H1 (cell line): ENCODE results near the gene PRKAA1. TPM values are rescaled to one million over a fixed set of nuclear protein-coding genes. Genes with fewer than 3 reads are reported as not detected.

ENCODE experiments used
- CTCF ChIA-PET: fragments of 300-600 bp; sonication (Branson Sonifier 250); formaldehyde crosslinking; loops from one replicate; lab custom pipeline; 2021; ENCODE audit not compliant: partially characterized antibody; lab: Charles Lee
- POLR2A ChIA-PET: fragments of 300-600 bp; sonication (Branson Sonifier 250); formaldehyde crosslinking; loops from one replicate; lab custom pipeline; 2021; ENCODE audit warnings: inconsistent platforms; ENCODE audit not compliant: partially characterized antibody; lab: Charles Lee
- DNase-seq, 2 experiments: peaks; one replicate each; pipeline versions ENCODE4 v3.0.0 to v3.0.0-alpha.2; 2010 to 2022; ENCODE audit warnings: low spot score in 2 of 2, low read depth in 1 of 2, mixed read lengths in 1 of 2
- FAIRE-seq: peaks from 2 replicates; lab custom pipeline; 2011; peaks lifted over from hg19 to GRCh38; lab: Jason Lieb, UNC
- H2AFZ ChIP-seq: 2 replicates; pipeline ENCODE4 v1.8.1; 2012; ENCODE audit warnings: low read length, inconsistent platforms
- H2AK5ac ChIP-seq: 2 replicates; pipeline ENCODE4 v1.6.1; 2013; ENCODE audit warnings: low read depth, low read length
- H2BK120ac ChIP-seq: replicated peaks from 2 replicates; pipeline ENCODE3; 2013; ENCODE audit warnings: low read depth, low read length, inconsistent platforms
- H2BK12ac ChIP-seq: 2 replicates; pipeline ENCODE4 v1.6.1; 2013; ENCODE audit warnings: low read depth, low read length
- H2BK15ac ChIP-seq: 2 replicates; pipeline ENCODE4 v1.6.1; 2013; ENCODE audit warnings: low read length
- H2BK20ac ChIP-seq: 2 replicates; pipeline ENCODE4 v1.6.1; 2013; ENCODE audit warnings: low read length
- H2BK5ac ChIP-seq: 2 replicates; pipeline ENCODE4 v1.6.1; 2013; ENCODE audit warnings: low read depth, low read length
- H3K14ac ChIP-seq: 2 replicates; pipeline ENCODE4 v1.6.1; 2013; ENCODE audit warnings: inconsistent platforms; ENCODE audit not compliant: insufficient read length
- H3K18ac ChIP-seq: 2 replicates; pipeline ENCODE4 v1.6.1; 2013; ENCODE audit warnings: low read length; ENCODE audit errors: extremely low read depth
- H3K23ac ChIP-seq: 2 replicates; pipeline ENCODE4 v1.6.1; 2013; ENCODE audit warnings: inconsistent platforms; ENCODE audit not compliant: insufficient read length
- H3K23me2 ChIP-seq: 2 replicates; pipeline ENCODE4 v1.6.1; 2013; ENCODE audit warnings: low read depth, low read length
- H3K27ac ChIP-seq: 2 replicates; pipeline ENCODE4 v1.6.1; 2011; ENCODE audit warnings: low read depth, low read length, inconsistent platforms
- H3K27me3 ChIP-seq, 4 experiments: replicated peaks in 1 of 4; 1 replicate in 1 of 4; 2 replicates in 3 of 4; pipeline versions ENCODE4 v1.6.1 to v1.8.1; 2011 to 2013; ENCODE audit warnings: low read length in 3 of 4, mild to moderate bottlenecking in 3 of 4, inconsistent platforms in 2 of 4, mixed read lengths in 2 of 4, moderate library complexity in 1 of 4; ENCODE audit not compliant: control insufficient read depth in 3 of 4, insufficient read depth in 3 of 4; ENCODE audit errors: extremely low read depth in 1 of 4
- H3K36me3 ChIP-seq, 4 experiments: 2 replicates each; pipeline versions ENCODE4 v1.6.1 to v1.8.1; 2011 to 2013; ENCODE audit warnings: mild to moderate bottlenecking in 4 of 4, low read length in 3 of 4, moderate library complexity in 2 of 4, control low read depth in 1 of 4, inconsistent platforms in 1 of 4; ENCODE audit not compliant: insufficient read depth in 4 of 4, control insufficient read depth in 2 of 4
- H3K4ac ChIP-seq: replicated peaks from 2 replicates; pipeline ENCODE3; 2013; ENCODE audit warnings: low read length, low read depth, mixed read lengths, inconsistent platforms; ENCODE audit not compliant: insufficient read length
- H3K4me1 ChIP-seq, 4 experiments: replicated peaks in 1 of 4; 1 replicate in 1 of 4; 2 replicates in 3 of 4; pipeline versions ENCODE4 v1.6.1 to v1.8.1; 2011 to 2013; ENCODE audit warnings: low read length in 3 of 4, inconsistent platforms in 2 of 4, mixed read lengths in 1 of 4; ENCODE audit not compliant: insufficient read depth in 4 of 4, control insufficient read depth in 3 of 4
- H3K4me2 ChIP-seq, 2 experiments: 2 replicates each; pipeline versions ENCODE4 v1.6.1 to v1.8.1; 2011 to 2013; ENCODE audit warnings: low read depth in 2 of 2, low read length in 2 of 2, control low read depth in 1 of 2, inconsistent platforms in 1 of 2, mild to moderate bottlenecking in 1 of 2; ENCODE audit not compliant: insufficient read depth in 1 of 2
- H3K4me3 ChIP-seq, 4 experiments: fragments of 200-600, 300-600 bp in 1 of 4; sonication (generic), shearing (Covaris generic), sonication (Bioruptor Twin) in 1 of 4; 2 replicates each; pipeline versions ENCODE4 v1.5.1 to v1.8.1; 2011 to 2016; ENCODE audit warnings: low read length in 4 of 4, low read depth in 3 of 4, control low read depth in 2 of 4, inconsistent platforms in 2 of 4, mild to moderate bottlenecking in 2 of 4, mixed read lengths in 1 of 4, moderate library complexity in 1 of 4; ENCODE audit not compliant: insufficient read depth in 2 of 4; ENCODE audit errors: extremely low read depth in 1 of 4
- H3K56ac ChIP-seq: replicated peaks from 2 replicates; pipeline ENCODE3; 2013; ENCODE audit warnings: low read depth, mild to moderate bottlenecking, mixed read lengths, low read length, inconsistent platforms; ENCODE audit not compliant: insufficient read length
- H3K79me1 ChIP-seq: 2 replicates; pipeline ENCODE4 v1.6.1; 2013; ENCODE audit warnings: low read depth, low read length, control low read depth
- H3K79me2 ChIP-seq, 2 experiments: 2 replicates each; pipeline versions ENCODE4 v1.6.1 to v1.8.1; 2012 to 2013; ENCODE audit warnings: low read length in 2 of 2, mild to moderate bottlenecking in 2 of 2, inconsistent platforms in 1 of 2; ENCODE audit not compliant: insufficient read depth in 2 of 2, control insufficient read depth in 1 of 2
- H3K9ac ChIP-seq, 4 experiments: replicated peaks in 1 of 4; 1 replicate in 1 of 4; 2 replicates in 3 of 4; pipeline versions ENCODE4 v1.6.1 to v1.8.1; 2011 to 2013; ENCODE audit warnings: low read depth in 3 of 4, low read length in 3 of 4, control low read depth in 2 of 4, mild to moderate bottlenecking in 2 of 4, moderate library complexity in 2 of 4, inconsistent platforms in 1 of 4; ENCODE audit errors: extremely low read depth in 1 of 4
- H3K9me3 ChIP-seq, 2 experiments: 2 replicates each; pipeline versions ENCODE4 v1.6.1 to v1.8.1; 2012 to 2013; ENCODE audit warnings: mild to moderate bottlenecking in 2 of 2, moderate library complexity in 2 of 2, control low read depth in 1 of 2, inconsistent platforms in 1 of 2, low read depth in 1 of 2, low read length in 1 of 2, mixed read lengths in 1 of 2; ENCODE audit not compliant: insufficient read depth in 2 of 2
- H4K20me1 ChIP-seq, 2 experiments: replicated peaks in 1 of 2; 2 replicates each; pipeline versions ENCODE3 to v1.8.1; 2011 to 2013; ENCODE audit warnings: inconsistent platforms in 2 of 2, low read length in 2 of 2, mild to moderate bottlenecking in 1 of 2; ENCODE audit not compliant: insufficient read depth in 2 of 2, control insufficient read depth in 1 of 2
- H4K5ac ChIP-seq: 2 replicates; pipeline ENCODE4 v1.6.1; 2013; ENCODE audit warnings: low read length, low read depth, mixed read lengths, inconsistent platforms; ENCODE audit not compliant: insufficient read length
- H4K8ac ChIP-seq: 2 replicates; pipeline ENCODE4 v1.8.0; 2013; ENCODE audit warnings: mild to moderate bottlenecking, moderate library complexity, low read length, inconsistent platforms; ENCODE audit not compliant: insufficient read depth; ENCODE audit errors: extremely low read depth
- H4K91ac ChIP-seq: replicated peaks from 2 replicates; pipeline ENCODE3; 2013; ENCODE audit warnings: low read length, mixed read lengths, inconsistent platforms; ENCODE audit not compliant: insufficient read length
- CREB1 ChIP-seq: IDR thresholded peaks from 2 replicates; pipeline ENCODE4 v1.6.1; 2012; ENCODE audit warnings: inconsistent platforms
- GTF2F1 ChIP-seq: IDR thresholded peaks from 2 replicates; pipeline ENCODE4 v1.6.1; 2012; ENCODE audit warnings: low read depth, low read length, improper control_type of control experiment, borderline replicate concordance
- JUN ChIP-seq: IDR thresholded peaks from 2 replicates; pipeline ENCODE4 v1.6.1; 2011; ENCODE audit warnings: low read depth, mild to moderate bottlenecking, improper control_type of control experiment, low read length
- POLR2A ChIP-seq, 2 experiments: IDR thresholded peaks; 1 replicate in 1 of 2; 2 replicates in 1 of 2; pipeline ENCODE4 v1.6.1; 2011; ENCODE audit warnings: low read depth in 2 of 2, low read length in 2 of 2, mild to moderate bottlenecking in 2 of 2; ENCODE audit errors: control extremely low read depth in 1 of 2
- POLR2AphosphoS5 ChIP-seq: IDR thresholded peaks from 2 replicates; pipeline ENCODE4 v1.6.1; 2011; ENCODE audit warnings: low read depth, low read length
- POU5F1 ChIP-seq: IDR thresholded peaks from 2 replicates; pipeline ENCODE4 v1.6.1; 2011; ENCODE audit warnings: low read depth, mild to moderate bottlenecking, low read length, moderate library complexity
- TBP ChIP-seq: IDR thresholded peaks from 2 replicates; pipeline ENCODE4 v1.6.1; 2011; ENCODE audit warnings: low read depth, low read length, improper control_type of control experiment
- TEAD4 ChIP-seq: IDR thresholded peaks from 2 replicates; pipeline ENCODE4 v1.6.1; 2012; ENCODE audit warnings: low read depth, low read length, inconsistent platforms, mixed read lengths
- WGBS, 2 experiments: shearing (Covaris generic) in 1 of 2; methylation state at CpG; one replicate each; pipeline versions ENCODE4 v1.1.6 to v1.1.7; 2013 to 2015; ENCODE audit warnings: low lambda C conversion rate in 2 of 2, mixed read lengths in 2 of 2, inconsistent platforms in 1 of 2, low coverage in 1 of 2, missing lambda C conversion rate in 1 of 2; ENCODE audit not compliant: insufficient replicate concordance in 2 of 2, insufficient coverage in 1 of 2, insufficient read length in 1 of 2; ENCODE audit errors: extremely low coverage in 1 of 2, missing lambda C conversion rate in 1 of 2; 5-methylcytosine and 5-hydroxymethylcytosine counted together
- polyA plus RNA-seq, 7 experiments: library from polyadenylated mRNA; depleted of rRNA in 3 of 7; stranded (reverse) in 5 of 7; unstranded in 2 of 7; fragments of >200 nt in 5 of 7; fragments of 200-250 nt in 2 of 7; gene quantifications; 1 replicate in 5 of 7; 2 replicates in 1 of 7; 4 replicates in 1 of 7; pipeline versions ENCODE4 v1.2.1 to v1.2.3, GENCODE V29; 2011 to 2013; ENCODE audit warnings: missing spikeins in 2 of 7, mixed read lengths in 2 of 7
- total RNA-seq: library from RNA; stranded (reverse); fragmentation: NEBNext Ultra II Directional; extraction: Animal tissue kit (Norgen Biotek cat#: 25700); gene quantifications from 2 replicates; pipeline ENCODE4 v1.2.1, GENCODE V29; 2021

The PRKAA1 gene
- total and polyA plus RNA-seq, 2 of the 8 experiments (the other 6 are each of a cell fraction or from before 2014, with no cell fraction given) = 10.4 to 33.1 TPM

DNA sequence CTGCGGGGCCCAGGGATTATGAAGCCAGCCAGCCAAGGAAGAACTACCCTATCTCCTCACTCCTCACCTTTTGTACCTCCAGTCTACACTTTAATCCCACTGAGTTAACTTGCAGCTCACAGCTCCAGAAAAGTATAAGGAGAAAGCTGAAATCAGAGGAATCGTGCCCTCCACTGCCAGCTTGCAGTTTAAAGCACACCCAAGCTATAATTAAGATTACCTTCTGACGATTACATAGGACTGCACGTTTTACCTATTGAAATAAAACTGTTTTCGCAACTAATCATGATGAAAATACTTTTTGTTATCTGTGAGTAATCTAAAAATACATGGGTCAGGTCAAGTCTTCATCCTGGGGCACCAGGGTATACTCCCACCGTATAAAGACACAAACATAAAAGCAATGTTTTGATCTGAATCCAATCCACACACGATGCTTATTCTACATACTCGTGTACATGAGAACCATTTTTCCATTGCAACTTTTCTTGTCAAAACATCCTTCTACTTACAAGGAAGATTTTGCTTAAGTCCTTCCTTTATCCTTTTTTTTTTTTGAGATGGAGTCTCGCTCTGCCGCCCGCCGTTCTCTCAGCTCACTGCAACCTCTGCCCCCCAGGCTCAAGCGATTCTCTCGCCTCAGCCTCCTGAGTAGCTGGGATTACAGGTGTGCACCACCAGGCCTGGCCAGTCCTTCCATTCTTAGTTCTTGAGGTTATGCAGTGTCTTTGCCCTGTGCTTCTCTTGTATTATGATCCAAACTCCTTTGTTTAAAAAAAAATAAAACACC, 29.2 kb upstream of the PRKAA1 start:
- no peaks in the 10 kb centered on the region for H3K9me3 ChIP-seq
- DNase-seq (no peak), FAIRE-seq (no peak)
- no peak overlapping the region for H4K5ac ChIP-seq
- H2BK12ac ChIP-seq = no peak overlapping the region
- peak overlapping the region in 1 of 4 experiments; percentile 10; a peak in 1 of 7 replicates for H3K9ac ChIP-seq
- H2BK20ac ChIP-seq = no peak overlapping the region
- no peak overlapping the region for H3K23ac ChIP-seq
- H2BK15ac ChIP-seq = no peak overlapping the region
- no peak overlapping the region for H4K8ac ChIP-seq
- H3K4me1 ChIP-seq = no peaks in the 10 kb centered on the region; a peak in 1 of 7 replicates
- CTCF ChIA-PET = interaction anchor here (0.6 to 1.5 kb wide), 3 partner anchors 37 to 110 kb away, joined by 3 to 4 read pairs (median 3); no protein-coding TSS in a partner anchor
- H3K4ac ChIP-seq = no peak overlapping the region
- no peak overlapping the region for H2BK120ac ChIP-seq
- peaks cover 0 to 20% of the 10 kb centered on the region in 2 experiments; a peak in 2 of 4 replicates for H3K79me2 ChIP-seq
- 95% methylated on average over 14 of the region's 14 CpGs; no CpG with 5 or more reads in 1 of the 2 experiments for WGBS, 2 experiments
- H3K14ac ChIP-seq = no peak overlapping the region
- no peaks in the 10 kb centered on the region for H3K23me2 ChIP-seq
- no peak overlapping the region for H2AFZ ChIP-seq
- H3K18ac ChIP-seq = no peak overlapping the region
- H2AK5ac ChIP-seq = no peak overlapping the region
- H3K79me1 ChIP-seq = no peaks in the 10 kb centered on the region
- peaks cover 36 to 67% (median 58%) of the 10 kb centered on the region in 4 experiments for H3K36me3 ChIP-seq
- no peak overlapping the region for H4K91ac ChIP-seq
- H2BK5ac ChIP-seq = no peak overlapping the region
- no peak overlapping the region for H3K4me2 ChIP-seq
- POLR2A ChIA-PET = interaction anchor here (1.0 to 16.9 kb wide), 14 partner anchors 5 to 85 kb away, joined by 3 to 372 read pairs (median 9); partner anchors contain the start of genes CARD6 and RPL37
- H3K27ac ChIP-seq = no peak overlapping the region
- H3K56ac ChIP-seq = no peak overlapping the region
- no peak overlapping the region for H3K4me3 ChIP-seq
- no peaks in the 10 kb centered on the region for H3K27me3 ChIP-seq
- peaks cover 2 to 22% of the 10 kb centered on the region in 2 experiments for H4K20me1 ChIP-seq
- TF ChIP-seq TBP = no peak
- TF ChIP-seq CREB1 = no peak
- TF ChIP-seq JUN = no peak
- no peak for TF ChIP-seq POU5F1
- TF ChIP-seq TEAD4 = no peak
- TF ChIP-seq GTF2F1 = no peak
- TF ChIP-seq POLR2A (IDR thresholded peaks at IDR 0.05; ENCODE audit: control extremely low read depth in 1 of 2, low read depth in 2 of 2, low read length in 2 of 2) = peak in 1 of 2 experiments; percentile 85; a peak in 2 of 3 replicates
- peak; percentile 70 for TF ChIP-seq POLR2AphosphoS5
